T-helper 9 cell (primary cell): Measurements from ENCODE around the gene ZFAND3.
"Not testable (repeated sequence)": the region's sequence is repeated elsewhere in the genome, so short reads cannot be mapped to it uniquely, and the experiment has no call there.

Source experiments
- DNase-seq: peaks from one replicate; pipeline ENCODE4 v3.0.0-alpha.2; 2020

ZFAND3 gene

DNA sequence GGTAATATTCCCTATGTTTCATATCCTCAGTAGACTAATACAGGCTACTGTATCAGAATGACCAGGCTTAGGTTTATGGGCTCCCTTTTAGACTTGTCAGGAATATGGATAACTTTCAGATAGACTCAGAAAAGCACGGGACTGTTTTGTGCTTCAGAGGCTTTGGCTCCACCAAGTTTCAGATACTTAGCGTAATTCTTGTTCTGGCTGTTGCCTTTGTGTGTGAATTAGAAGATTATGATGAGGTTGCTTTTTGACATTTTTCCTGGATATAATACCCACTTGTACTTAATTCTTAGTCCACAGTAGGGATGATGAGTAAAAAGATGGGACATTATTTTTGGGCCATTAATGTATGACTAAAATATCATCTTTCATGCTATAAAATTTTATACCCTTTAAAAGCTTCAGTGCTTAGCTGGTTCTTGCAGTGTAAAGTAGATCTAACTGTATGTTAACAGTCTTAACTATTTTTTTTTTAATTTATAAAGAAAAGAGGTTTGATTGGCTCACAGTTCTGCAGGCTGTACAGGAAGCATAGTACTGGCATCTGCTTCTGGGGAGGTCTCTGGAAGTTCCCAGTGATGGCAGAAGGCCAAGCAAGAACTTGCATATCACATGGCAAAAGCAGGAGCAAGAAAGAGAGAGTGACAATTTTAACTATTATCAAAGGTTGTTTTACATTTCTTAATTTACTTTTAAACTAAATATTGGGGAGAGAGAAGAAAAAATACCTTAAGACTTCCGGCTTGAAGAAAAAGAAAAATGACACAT, 120.7 kb downstream of the ZFAND3 start:
- DNase-seq: no peak

DNA sequence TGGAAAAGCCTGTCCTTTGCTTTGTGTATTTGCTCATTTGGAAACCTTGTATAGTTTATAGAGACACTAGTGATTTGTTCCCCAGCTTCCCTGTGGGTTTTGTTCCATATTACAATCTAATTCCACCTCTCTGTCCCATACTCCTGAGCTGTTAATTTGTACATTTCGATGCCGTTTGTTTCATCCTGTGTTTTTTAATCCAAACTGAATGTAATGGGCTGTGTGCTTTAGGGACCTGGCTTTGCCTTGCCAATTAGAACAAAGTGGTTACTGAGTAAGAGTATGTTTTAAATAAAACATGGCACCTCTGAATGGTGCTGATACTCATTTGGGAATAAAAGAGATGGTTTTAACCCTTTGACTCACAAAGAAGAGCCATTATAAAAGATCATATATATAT, 122.3 kb downstream of the ZFAND3 start:
- no peak for DNase-seq

DNA sequence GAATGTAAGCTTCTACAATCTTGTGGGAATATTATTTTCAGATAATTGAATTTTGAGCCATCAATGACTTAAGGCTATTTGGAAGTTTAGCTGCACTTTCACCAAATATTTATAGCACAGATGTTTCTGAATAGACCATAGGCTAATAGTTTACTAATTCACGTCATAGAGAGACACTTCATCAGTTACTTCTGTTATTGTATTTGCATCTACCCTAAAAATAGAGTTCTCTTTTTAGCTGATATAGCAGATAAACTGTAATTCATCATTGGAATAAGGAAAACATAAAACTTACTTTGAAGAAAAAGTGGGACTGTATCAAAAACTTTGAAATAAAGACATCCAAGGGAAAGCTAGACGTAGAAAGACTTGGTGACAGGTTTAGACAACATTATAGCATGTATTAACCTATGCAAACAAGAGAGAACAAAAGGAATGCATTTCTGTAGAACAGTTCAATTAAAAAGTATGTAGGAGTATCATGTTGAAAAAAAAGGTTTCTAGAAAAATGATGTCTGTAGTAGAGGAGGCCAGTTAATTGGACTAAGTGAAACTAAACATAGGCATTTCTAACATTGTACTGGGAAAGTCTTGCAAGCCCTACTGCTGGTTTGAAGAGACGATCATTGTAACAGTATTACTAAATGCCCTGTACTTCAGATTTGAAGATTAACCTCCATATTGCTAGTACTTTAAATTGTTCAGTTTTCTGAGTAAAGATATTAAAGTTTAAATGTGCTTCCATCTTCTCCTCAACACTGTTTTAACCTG, 123.3 kb downstream of the ZFAND3 start:
- DNase-seq: no peak

DNA sequence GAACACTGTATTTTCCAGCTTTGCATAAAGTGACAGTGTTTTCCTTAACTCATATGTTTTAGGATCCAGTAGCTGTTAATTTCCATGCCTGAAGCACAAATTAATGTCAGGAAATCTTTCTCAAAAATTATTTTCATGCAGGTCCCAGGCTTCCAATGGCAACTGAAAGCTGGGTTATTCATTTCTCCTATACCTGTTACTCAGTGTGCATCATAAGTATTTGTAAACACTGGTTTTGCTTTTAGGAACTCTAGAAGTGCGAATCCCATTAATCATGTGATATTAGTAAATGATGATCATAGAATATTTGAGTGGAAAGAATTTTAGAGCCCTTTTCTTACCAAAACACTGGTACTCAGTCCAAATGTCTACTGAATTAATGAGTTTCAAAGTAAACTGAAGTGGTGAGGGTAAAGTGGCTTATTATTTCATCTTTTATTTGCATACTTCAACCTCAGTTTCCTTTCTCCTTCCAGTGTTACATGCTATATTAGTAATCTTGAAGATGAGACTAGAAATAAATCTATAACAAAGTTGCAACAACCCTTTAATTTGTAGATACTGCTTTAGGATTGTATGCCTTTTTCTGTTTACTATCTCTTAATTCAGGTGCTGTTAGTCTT, 124.0 kb downstream of the ZFAND3 start:
- DNase-seq: no peak

DNA sequence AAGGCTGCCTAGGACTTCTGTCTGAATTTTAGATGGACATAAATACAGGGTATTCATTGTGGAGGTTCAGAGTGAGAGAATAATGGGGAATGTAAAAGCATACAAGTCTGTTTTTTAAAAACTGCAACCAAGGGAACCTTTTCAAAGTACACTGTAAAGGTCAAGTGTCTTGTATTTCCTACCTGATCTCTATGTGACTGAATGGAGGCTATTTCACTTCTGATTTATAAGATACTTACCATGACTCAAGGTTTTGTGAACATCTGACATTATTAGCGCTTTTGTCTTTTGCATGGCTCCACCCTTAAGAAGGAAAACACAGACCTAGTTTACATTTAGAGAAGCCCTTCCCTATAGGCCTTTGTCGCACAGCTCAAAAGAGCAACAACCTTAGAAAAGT, 126.5 kb downstream of the ZFAND3 start:
- DNase-seq: no peak

DNA sequence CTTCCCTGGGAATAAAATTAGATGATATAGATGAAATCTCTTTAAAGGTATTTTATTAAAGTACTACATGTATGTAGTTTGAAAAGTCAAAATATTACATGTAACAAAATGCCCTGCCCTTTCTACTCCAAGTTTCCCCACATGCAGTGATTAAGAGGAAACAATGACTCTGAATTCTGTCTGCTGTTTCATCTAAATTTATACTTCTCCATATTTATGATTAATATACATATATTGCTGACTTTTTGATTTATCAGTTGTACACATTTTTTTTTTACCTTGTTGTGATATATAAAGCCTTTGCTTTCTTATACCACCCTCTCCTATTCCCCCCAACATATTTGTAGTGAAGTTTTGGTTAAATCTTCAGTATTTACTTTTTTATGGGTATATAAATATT, 127.9 kb downstream of the ZFAND3 start:
- no peak for DNase-seq

GRCh38 chr6:37948584-37948983, 129.1 kb downstream of the ZFAND3 start:
- DNase-seq: not testable (repeated sequence)

GRCh38 chr6:37952027-37952426, 132.5 kb downstream of the ZFAND3 start:
- DNase-seq: no peak

- DNase-seq: no peak
Measured at GRCh38 chr6:37954791-37955190, 135.3 kb downstream of the ZFAND3 start.

GRCh38 chr6:37956711-37957275, 137.3 kb downstream of the ZFAND3 start:
- DNase-seq: no peak

GRCh38 chr6:37959061-37959460, 139.5 kb downstream of the ZFAND3 start:
- DNase-seq: no peak

- no peak for DNase-seq
Measured at GRCh38 chr6:37960139-37960935, 140.8 kb downstream of the ZFAND3 start.

GRCh38 chr6:37962481-37963080, 143.1 kb downstream of the ZFAND3 start:
- not testable (repeated sequence) for DNase-seq

DNA sequence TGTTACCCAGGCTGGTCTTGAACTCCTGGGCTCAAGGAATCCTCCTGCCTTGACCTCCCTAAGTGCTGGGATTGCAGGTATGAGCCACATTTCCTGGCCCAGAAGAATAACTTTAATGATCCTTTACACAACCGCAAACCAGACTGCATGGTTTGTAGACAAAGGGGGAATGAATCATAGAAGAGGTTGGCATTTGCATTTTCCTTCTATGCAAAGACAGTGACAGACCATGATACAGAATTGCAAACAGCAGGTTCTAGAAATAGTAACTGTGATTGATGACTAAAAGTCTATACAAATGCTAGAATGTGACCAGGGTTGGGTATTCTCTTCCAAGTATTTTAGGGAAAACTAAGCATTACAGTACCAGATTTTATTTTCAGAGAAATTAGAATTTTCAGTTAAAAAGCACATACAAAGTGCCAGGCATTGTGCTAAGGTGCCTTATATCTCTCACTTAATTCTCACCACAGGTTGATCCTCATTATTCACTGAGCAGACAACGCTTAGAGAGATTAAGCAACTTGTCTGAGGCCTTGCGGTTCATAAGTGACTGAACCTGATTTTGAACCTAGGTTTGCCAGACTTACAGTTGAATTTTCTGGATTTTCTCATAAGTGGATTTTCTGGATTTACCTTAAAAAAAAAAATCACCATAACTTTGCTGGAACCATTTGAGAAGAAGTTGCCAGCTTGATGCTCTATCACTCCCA, 146.6 kb downstream of the ZFAND3 start:
- no peak for DNase-seq

DNA sequence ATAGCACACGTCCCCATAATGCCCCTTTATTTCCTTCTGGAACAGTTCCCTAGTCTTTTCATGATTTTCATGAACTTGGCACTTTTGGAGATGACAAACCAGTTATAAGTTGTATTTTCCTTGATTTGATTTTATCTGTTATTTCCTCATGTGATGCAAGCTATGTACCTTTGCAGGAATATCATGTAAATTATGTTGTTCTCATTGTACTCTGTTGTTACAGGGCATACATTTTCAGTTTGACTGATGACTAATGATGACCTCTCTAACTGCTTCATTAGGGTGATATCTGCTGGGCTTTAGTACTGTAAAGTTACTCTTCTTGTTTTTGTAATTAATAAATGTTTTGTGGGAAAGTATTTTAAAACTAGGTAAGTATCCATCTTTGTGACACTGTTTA, 147.3 kb downstream of the ZFAND3 start:
- no peak for DNase-seq

DNA sequence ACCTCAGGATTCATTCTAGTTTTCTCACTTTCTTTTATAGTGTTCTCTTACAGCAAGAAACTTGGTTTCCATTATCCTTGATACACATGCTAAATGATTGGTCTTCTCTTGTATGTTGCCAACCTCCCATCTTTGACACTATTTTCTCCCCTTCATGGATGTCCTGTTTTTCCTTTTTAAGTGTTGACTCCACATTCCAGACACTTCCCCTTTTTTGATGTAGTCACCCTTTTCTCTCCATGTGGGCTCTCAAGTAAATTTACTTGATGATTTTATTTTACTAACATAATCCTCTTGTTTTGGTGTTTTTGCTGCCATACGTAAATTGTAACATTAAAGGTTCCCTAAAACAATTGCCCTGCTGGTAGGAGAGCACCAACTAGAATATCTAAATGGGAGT, 148.1 kb downstream of the ZFAND3 start:
- no peak for DNase-seq

DNA sequence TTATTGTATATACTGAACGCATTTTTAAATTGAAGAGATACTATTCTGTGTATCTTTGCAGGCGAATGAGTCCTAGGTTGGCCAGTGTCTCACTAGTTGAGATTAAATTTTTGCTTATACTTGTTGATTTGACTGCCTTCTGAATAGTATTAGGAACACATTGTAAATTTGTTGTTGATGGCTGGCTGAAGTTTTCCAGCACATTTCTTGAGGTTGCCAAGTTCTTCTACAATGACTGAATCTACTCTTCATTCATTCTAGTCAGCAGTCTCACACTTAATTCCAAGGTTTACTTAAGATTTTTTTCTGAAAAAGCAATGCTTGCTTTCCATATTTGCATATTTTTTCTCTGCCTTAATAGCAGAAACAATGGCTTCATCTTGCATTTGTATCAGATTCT, 151.7 kb downstream of the ZFAND3 start:
- no peak for DNase-seq

- DNase-seq: no peak
Measured at GRCh38 chr6:37971711-37972390, 152.3 kb downstream of the ZFAND3 start.

- no peak for DNase-seq
Measured at GRCh38 chr6:37972994-37973757, 153.6 kb downstream of the ZFAND3 start.

- no peak for DNase-seq
Measured at GRCh38 chr6:37974381-37974780, 154.9 kb downstream of the ZFAND3 start.
